SU-DHL-6 (cell line): ENCODE data around the gene MEF2C.

ENCODE experiments used
- H2AFZ ChIP-seq: fragments of 200-600 bp; sonication (generic); 2 replicates; pipeline ENCODE4 v1.6.1; 2014; ENCODE audit warnings: low read depth, mild to moderate bottlenecking, moderate library complexity, mixed read lengths, antibody characterized with exemption, low read length; ENCODE audit not compliant: severe bottlenecking
- H3F3A ChIP-seq: fragments of 200-600 bp; shearing (Covaris generic); 2 replicates; pipeline ENCODE4 v1.6.0; 2016; ENCODE audit warnings: antibody characterized with exemption, mild to moderate bottlenecking; ENCODE audit not compliant: insufficient read depth
- H3K27ac ChIP-seq: fragments of 200-600 bp; sonication (generic); 2 replicates; pipeline ENCODE4 v1.5.1; 2016; ENCODE audit warnings: low read depth, mild to moderate bottlenecking, low read length, moderate library complexity, mixed read lengths
- H3K27me3 ChIP-seq: fragments of 200-600 bp; sonication (generic), shearing (Covaris generic); 2 replicates; pipeline ENCODE4 v1.6.0; 2014; ENCODE audit warnings: mild to moderate bottlenecking, low read length
- H3K36me3 ChIP-seq: fragments of 200-600 bp; sonication (generic); 2 replicates; pipeline ENCODE4 v1.6.1; 2014; ENCODE audit warnings: mild to moderate bottlenecking, low read length, mixed read lengths
- H3K4me2 ChIP-seq: fragments of 300-600, 200-600 bp; shearing (Covaris generic), sonication (generic); 2 replicates; pipeline ENCODE4 v1.6.0; 2014; ENCODE audit warnings: low read length, low read depth, mild to moderate bottlenecking; ENCODE audit not compliant: poor library complexity, severe bottlenecking
- H3K4me3 ChIP-seq: fragments of 200-600 bp; sonication (generic); 2 replicates; pipeline ENCODE4 v1.5.1; 2014; ENCODE audit warnings: antibody characterized with exemption, low read length, mild to moderate bottlenecking, mixed read lengths; ENCODE audit not compliant: insufficient read depth, poor library complexity, severe bottlenecking
- H3K79me2 ChIP-seq: fragments of 200-600 bp; sonication (generic); 2 replicates; pipeline ENCODE4 v1.6.1; 2014; ENCODE audit warnings: mild to moderate bottlenecking, low read length, moderate library complexity; ENCODE audit not compliant: insufficient read depth
- H3K9ac ChIP-seq: fragments of 200-600 bp; sonication (generic); 2 replicates; pipeline ENCODE4 v1.7.0; 2014; ENCODE audit warnings: mild to moderate bottlenecking, low read length
- H3K9me2 ChIP-seq: fragments of 200-600 bp; sonication (generic); replicated peaks from 2 replicates; pipeline ENCODE4 v1.6.1; 2014; ENCODE audit warnings: low read length; ENCODE audit not compliant: insufficient read depth
- H3K9me3 ChIP-seq: fragments of 200-600 bp; sonication (generic); 2 replicates; pipeline ENCODE4 v1.6.1; 2014; ENCODE audit warnings: low read length, mixed read lengths; ENCODE audit not compliant: insufficient read depth
- H4K20me1 ChIP-seq: fragments of 200-600 bp; sonication (generic); 2 replicates; pipeline ENCODE4 v1.6.1; 2014; ENCODE audit warnings: low read depth, mild to moderate bottlenecking, antibody characterized with exemption, low read length, moderate library complexity, mixed read lengths
- CTCF ChIP-seq: fragments of 200-600 bp; sonication (generic); IDR thresholded peaks from one replicate; pipeline ENCODE4 v1.5.1; 2017; ENCODE audit warnings: antibody characterized with exemption, mild to moderate bottlenecking, low read length, moderate library complexity; ENCODE audit not compliant: insufficient read depth, poor library complexity, severe bottlenecking
- EZH2phosphoT487 ChIP-seq: fragments of 200-600 bp; sonication (generic), shearing (Covaris generic); conservative IDR thresholded peaks from 2 replicates; pipeline ENCODE4 v1.6.1; 2018; ENCODE audit warnings: mild to moderate bottlenecking, antibody characterized with exemption, low read length, moderate library complexity, mixed read lengths

The MEF2C gene

DNA sequence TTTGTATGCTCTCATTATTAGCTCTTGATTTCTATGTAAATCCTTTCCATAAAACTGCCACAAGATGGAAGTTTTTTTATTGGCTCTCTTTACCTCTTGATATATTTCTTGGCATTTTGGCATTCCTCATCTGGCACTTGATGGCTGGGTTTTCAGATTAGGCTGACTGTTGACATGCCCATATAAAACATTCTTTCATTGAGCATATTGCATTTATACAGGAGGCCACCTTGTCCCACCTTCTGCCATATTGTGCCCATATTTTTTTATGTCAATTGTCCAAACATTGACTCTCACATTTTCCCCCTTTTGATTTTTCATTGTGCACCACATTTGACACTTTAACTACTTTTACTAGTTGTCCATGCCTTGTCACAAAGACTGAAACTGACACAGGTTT, 182.9 kb downstream of the MEF2C start:
- H3K4me3 ChIP-seq, result no peak overlapping the region
- TF ChIP-seq EZH2phosphoT487 (no peak), CTCF (no peak)
- H3K27me3 ChIP-seq, result peaks cover 3% of the 10 kb centered on the region; the same call in 1 of the 2 replicates
- no peaks in the 10 kb centered on the region for H3K36me3 ChIP-seq
- H4K20me1 ChIP-seq, result no peaks in the 10 kb centered on the region
- no peaks in the 10 kb centered on the region for H3K79me2 ChIP-seq
- no peaks in the 10 kb centered on the region for H3K9me3 ChIP-seq
- no peaks in the 10 kb centered on the region for H3K9me2 ChIP-seq
- H2AFZ ChIP-seq, result no peak overlapping the region
- no peaks in the 10 kb centered on the region for H3F3A ChIP-seq
- H3K27ac ChIP-seq, result no peak overlapping the region
- no peak overlapping the region for H3K9ac ChIP-seq
- H3K4me2 ChIP-seq, result no peak overlapping the region

DNA sequence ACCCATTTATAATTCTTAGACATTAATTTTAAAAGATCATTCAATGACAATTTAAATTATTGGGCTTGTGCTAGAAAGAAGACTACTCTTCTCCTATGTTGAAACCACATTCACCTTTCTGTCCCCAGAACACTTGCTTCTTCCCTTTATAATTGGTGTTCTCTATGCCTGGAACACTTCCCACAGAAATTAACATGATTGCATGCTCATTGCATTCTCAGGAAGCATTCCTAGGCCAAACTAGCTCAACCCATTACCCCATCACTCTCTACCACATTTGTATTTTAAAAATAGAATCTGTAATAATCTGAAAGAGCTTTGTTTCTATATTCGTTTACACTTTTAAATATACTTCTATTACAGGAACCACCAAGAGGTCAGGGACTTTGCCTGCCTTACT, 184.7 kb downstream of the MEF2C start:
- no peaks in the 10 kb centered on the region for H3K9me3 ChIP-seq
- H3K36me3 ChIP-seq, result no peaks in the 10 kb centered on the region
- no peaks in the 10 kb centered on the region for H3K9me2 ChIP-seq
- no peaks in the 10 kb centered on the region for H3K79me2 ChIP-seq
- no peak overlapping the region for H2AFZ ChIP-seq
- peaks cover 3% of the 10 kb centered on the region; the same call in 1 of the 2 replicates for H3K27me3 ChIP-seq
- no peak overlapping the region for H3K27ac ChIP-seq
- no peaks in the 10 kb centered on the region for H3F3A ChIP-seq
- H3K9ac ChIP-seq, result no peak overlapping the region
- H3K4me3 ChIP-seq, result no peak overlapping the region
- no peak for TF ChIP-seq CTCF
- no peak for TF ChIP-seq EZH2phosphoT487
- H3K4me2 ChIP-seq, result no peak overlapping the region
- no peaks in the 10 kb centered on the region for H4K20me1 ChIP-seq

GRCh38 chr5:88696466-88696865, 186.5 kb downstream of the MEF2C start:
- H3K36me3 ChIP-seq, result no peaks in the 10 kb centered on the region
- no peak overlapping the region for H3K4me2 ChIP-seq
- no peak overlapping the region for H3K27ac ChIP-seq
- H3K9me2 ChIP-seq, result no peaks in the 10 kb centered on the region
- H3K27me3 ChIP-seq, result peaks cover 3% of the 10 kb centered on the region; the same call in 1 of the 2 replicates
- H3K4me3 ChIP-seq, result no peak overlapping the region
- no peaks in the 10 kb centered on the region for H3K79me2 ChIP-seq
- H4K20me1 ChIP-seq, result no peaks in the 10 kb centered on the region
- no peak for TF ChIP-seq EZH2phosphoT487
- no peak for TF ChIP-seq CTCF
- no peaks in the 10 kb centered on the region for H3K9me3 ChIP-seq
- H3F3A ChIP-seq, result no peaks in the 10 kb centered on the region
- H2AFZ ChIP-seq, result no peak overlapping the region
- H3K9ac ChIP-seq, result no peak overlapping the region

GRCh38 chr5:88695931-88696330, 187.1 kb downstream of the MEF2C start:
- no peaks in the 10 kb centered on the region for H3K36me3 ChIP-seq
- peaks cover 3% of the 10 kb centered on the region; the same call in 1 of the 2 replicates for H3K27me3 ChIP-seq
- H3K79me2 ChIP-seq, result no peaks in the 10 kb centered on the region
- H3K9me2 ChIP-seq, result no peaks in the 10 kb centered on the region
- H3K27ac ChIP-seq, result no peak overlapping the region
- no peak overlapping the region for H3K4me3 ChIP-seq
- TF ChIP-seq CTCF (no peak), EZH2phosphoT487 (no peak)
- H3K9ac ChIP-seq, result no peak overlapping the region
- no peaks in the 10 kb centered on the region for H4K20me1 ChIP-seq
- no peaks in the 10 kb centered on the region for H3K9me3 ChIP-seq
- H3K4me2 ChIP-seq, result no peak overlapping the region
- no peak overlapping the region for H2AFZ ChIP-seq
- H3F3A ChIP-seq, result no peaks in the 10 kb centered on the region
